Trophoblast cell (in vitro differentiated cells and primary cell): Measurements from ENCODE around the gene CSRNP2. TPM values are rescaled to one million over a fixed set of nuclear protein-coding genes. Genes with fewer than 3 reads are reported as not detected.

ENCODE experiments used
- DNase-seq, 2 donors: peaks; one replicate each; pipeline ENCODE4 v3.0.0-alpha.2; 2016
- H2AFZ ChIP-seq: 2 replicates; pipeline ENCODE4 v1.6.1; 2013; ENCODE audit warnings: low read length, moderate library complexity, mild to moderate bottlenecking; ENCODE audit not compliant: insufficient read depth, poor library complexity
- H2AK5ac ChIP-seq: 2 replicates; pipeline ENCODE4 v1.6.1; 2013; ENCODE audit warnings: mild to moderate bottlenecking, low read length
- H2BK120ac ChIP-seq: 2 replicates; pipeline ENCODE4 v1.6.1; 2013; ENCODE audit warnings: low read length, mild to moderate bottlenecking, moderate library complexity; ENCODE audit not compliant: insufficient read depth, poor library complexity
- H2BK12ac ChIP-seq: 2 replicates; pipeline ENCODE4 v1.6.1; 2013; ENCODE audit warnings: mild to moderate bottlenecking, low read length, moderate library complexity
- H2BK5ac ChIP-seq: 2 replicates; pipeline ENCODE4 v1.6.1; 2013; ENCODE audit warnings: low read length, low read depth, moderate library complexity, mild to moderate bottlenecking; ENCODE audit not compliant: poor library complexity
- H3K14ac ChIP-seq: 2 replicates; pipeline ENCODE4 v1.6.1; 2013; ENCODE audit warnings: mild to moderate bottlenecking, low read length
- H3K18ac ChIP-seq: 2 replicates; pipeline ENCODE4 v1.6.1; 2013; ENCODE audit warnings: mild to moderate bottlenecking, low read length
- H3K23ac ChIP-seq: 2 replicates; pipeline ENCODE4 v1.6.1; 2013; ENCODE audit warnings: low read length
- H3K27ac ChIP-seq: 2 replicates; pipeline ENCODE4 v1.5.1; 2013; ENCODE audit warnings: low read depth, mild to moderate bottlenecking, inconsistent platforms, low read length, moderate library complexity
- H3K27me3 ChIP-seq: 2 replicates; pipeline ENCODE4 v1.6.1; 2013; ENCODE audit warnings: inconsistent platforms, mild to moderate bottlenecking, low read length, moderate library complexity; ENCODE audit not compliant: insufficient read depth
- H3K36me3 ChIP-seq, 2 experiments: 1 replicate in 1 of 2; 2 replicates in 1 of 2; pipeline ENCODE4 v1.6.1; 2013; ENCODE audit warnings: low read length in 2 of 2, mild to moderate bottlenecking in 2 of 2, moderate library complexity in 1 of 2; ENCODE audit not compliant: insufficient read depth in 2 of 2, control insufficient read depth in 1 of 2
- H3K4ac ChIP-seq: 2 replicates; pipeline ENCODE4 v1.6.1; 2013; ENCODE audit warnings: low read depth, mild to moderate bottlenecking, low read length, moderate library complexity
- H3K4me1 ChIP-seq, 2 experiments: 1 replicate in 1 of 2; 2 replicates in 1 of 2; pipeline ENCODE4 v1.6.1; 2013; ENCODE audit warnings: low read length in 2 of 2, mild to moderate bottlenecking in 2 of 2, moderate library complexity in 1 of 2; ENCODE audit not compliant: insufficient read depth in 2 of 2, control insufficient read depth in 1 of 2
- H3K4me2 ChIP-seq: 2 replicates; pipeline ENCODE4 v1.6.1; 2013; ENCODE audit warnings: inconsistent platforms, mild to moderate bottlenecking, low read length, moderate library complexity
- H3K4me3 ChIP-seq: 2 replicates; pipeline ENCODE4 v1.5.1; 2013; ENCODE audit warnings: mild to moderate bottlenecking, low read depth, low read length, inconsistent platforms
- H3K79me1 ChIP-seq: one replicate; pipeline ENCODE4 v1.6.1; 2013; ENCODE audit warnings: low read length
- H3K79me2 ChIP-seq: 2 replicates; pipeline ENCODE4 v1.6.1; 2013; ENCODE audit warnings: low read length, mild to moderate bottlenecking; ENCODE audit not compliant: control insufficient read depth, insufficient read depth, poor library complexity
- H3K9ac ChIP-seq: 2 replicates; pipeline ENCODE4 v1.6.1; 2013; ENCODE audit warnings: mild to moderate bottlenecking, low read length
- H3K9me3 ChIP-seq: 2 replicates; pipeline ENCODE4 v1.6.1; 2013; ENCODE audit warnings: low read depth, mild to moderate bottlenecking, control low read depth, inconsistent platforms, low read length; ENCODE audit not compliant: insufficient read depth
- H4K12ac ChIP-seq: 2 replicates; pipeline ENCODE4 v1.6.1; 2013; ENCODE audit warnings: low read depth, mild to moderate bottlenecking, low read length, moderate library complexity
- H4K8ac ChIP-seq: 2 replicates; pipeline ENCODE4 v1.6.1; 2013; ENCODE audit warnings: low read depth, mild to moderate bottlenecking, low read length, moderate library complexity
- H4K91ac ChIP-seq: one replicate; pipeline ENCODE4 v1.6.1; 2013; ENCODE audit warnings: low read depth, mild to moderate bottlenecking, low read length, moderate library complexity
- WGBS: extraction: QIAGEN DNeasy Blood & Tissue Kit; methylation state at CpG from one replicate; pipeline ENCODE4 v1.1.7; 2013; ENCODE audit warnings: missing lambda C conversion rate; ENCODE audit not compliant: insufficient read length, insufficient coverage; ENCODE audit errors: extremely low coverage; 5-methylcytosine and 5-hydroxymethylcytosine counted together
- polyA plus RNA-seq: library from polyadenylated mRNA; stranded (reverse); fragments of 200-250 nt; gene quantifications from 2 replicates; pipeline ENCODE4 v1.2.3, GENCODE V29; 2013

The CSRNP2 gene, protein sequence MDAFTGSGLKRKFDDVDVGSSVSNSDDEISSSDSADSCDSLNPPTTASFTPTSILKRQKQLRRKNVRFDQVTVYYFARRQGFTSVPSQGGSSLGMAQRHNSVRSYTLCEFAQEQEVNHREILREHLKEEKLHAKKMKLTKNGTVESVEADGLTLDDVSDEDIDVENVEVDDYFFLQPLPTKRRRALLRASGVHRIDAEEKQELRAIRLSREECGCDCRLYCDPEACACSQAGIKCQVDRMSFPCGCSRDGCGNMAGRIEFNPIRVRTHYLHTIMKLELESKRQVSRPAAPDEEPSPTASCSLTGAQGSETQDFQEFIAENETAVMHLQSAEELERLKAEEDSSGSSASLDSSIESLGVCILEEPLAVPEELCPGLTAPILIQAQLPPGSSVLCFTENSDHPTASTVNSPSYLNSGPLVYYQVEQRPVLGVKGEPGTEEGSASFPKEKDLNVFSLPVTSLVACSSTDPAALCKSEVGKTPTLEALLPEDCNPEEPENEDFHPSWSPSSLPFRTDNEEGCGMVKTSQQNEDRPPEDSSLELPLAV
- 24.1 and 24.9 TPM in 2 replicates for polyA plus RNA-seq

DNA sequence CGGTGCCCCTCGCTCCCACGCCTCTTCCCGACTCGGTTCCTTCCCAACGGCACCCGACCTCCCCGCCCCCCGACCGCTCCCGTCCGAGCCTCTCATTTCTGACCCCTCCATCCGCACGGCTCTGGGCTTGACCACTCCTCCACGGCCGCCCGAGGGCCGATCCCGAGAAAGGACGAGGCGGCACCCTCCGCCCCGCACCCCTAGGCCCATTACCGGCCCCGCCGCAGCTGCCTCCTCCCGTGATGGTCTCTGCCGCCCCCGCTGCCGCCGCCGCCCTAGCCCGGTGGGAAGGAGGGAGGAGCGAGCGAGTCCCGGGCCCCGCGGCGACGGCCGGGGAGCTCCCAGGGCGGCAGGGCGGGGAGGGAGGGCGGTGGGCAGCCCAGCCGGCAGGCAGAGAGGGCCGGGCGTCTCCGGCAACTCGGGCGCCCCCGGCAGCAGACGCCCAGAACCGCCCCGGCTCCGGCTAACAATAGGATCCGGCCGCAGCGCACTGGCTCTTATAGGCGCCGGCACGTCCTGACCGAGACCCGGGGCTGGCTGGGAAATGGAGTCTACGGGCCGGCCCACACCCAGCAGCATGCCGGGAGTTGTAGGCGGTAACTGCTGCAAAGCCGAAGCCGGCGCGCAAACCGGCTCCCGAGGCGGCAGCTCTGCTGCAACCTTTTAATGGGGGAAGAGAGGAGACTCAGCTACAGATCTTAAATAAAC lies at the start of gene CSRNP2:
Gene CSRNP2 (minus strand): TSS at position 471 of the 708 bp plus-strand sequence. CDS start 7,035 bp downstream, outside the sequence.
- Histone ChIP-seq H4K12ac (peak within 1 kb of the TSS; percentile 60), H2BK12ac (no peak within 1 kb of the TSS), H4K91ac (peak within 1 kb of the TSS; percentile 80), H4K8ac (peak within 1 kb of the TSS; percentile 86), H3K27me3 (no peaks in the 10 kb centered on the region), H2BK5ac (peak within 1 kb of the TSS; percentile 38), H2AK5ac (peak within 1 kb of the TSS; percentile 80), H2AFZ (peak within 1 kb of the TSS; percentile 75), H3K4me1 (peaks cover 6 to 7% of the 10 kb centered on the region in 2 experiments), H3K4ac (peak within 1 kb of the TSS; percentile 78), H3K9me3 (no peaks in the 10 kb centered on the region), H3K18ac (peak within 1 kb of the TSS; percentile 83), H3K9ac (peak within 1 kb of the TSS; percentile 87), H3K36me3 (no peaks in the 10 kb centered on the region), H3K4me3 (peak within 1 kb of the TSS; percentile 92), H3K4me2 (peak within 1 kb of the TSS; percentile 89), H2BK120ac (peak within 1 kb of the TSS; percentile 14), H3K79me1 (peaks cover 10% of the 10 kb centered on the region), H3K14ac (peak within 1 kb of the TSS; percentile 93), H3K79me2 (peaks cover 10% of the 10 kb centered on the region), H3K27ac (peak within 1 kb of the TSS; percentile 89), H3K23ac (no peak within 1 kb of the TSS)
- DNase-seq, result peak; percentile 97
- no CpG with 5 or more reads among the region's 74 CpGs for WGBS

DNA sequence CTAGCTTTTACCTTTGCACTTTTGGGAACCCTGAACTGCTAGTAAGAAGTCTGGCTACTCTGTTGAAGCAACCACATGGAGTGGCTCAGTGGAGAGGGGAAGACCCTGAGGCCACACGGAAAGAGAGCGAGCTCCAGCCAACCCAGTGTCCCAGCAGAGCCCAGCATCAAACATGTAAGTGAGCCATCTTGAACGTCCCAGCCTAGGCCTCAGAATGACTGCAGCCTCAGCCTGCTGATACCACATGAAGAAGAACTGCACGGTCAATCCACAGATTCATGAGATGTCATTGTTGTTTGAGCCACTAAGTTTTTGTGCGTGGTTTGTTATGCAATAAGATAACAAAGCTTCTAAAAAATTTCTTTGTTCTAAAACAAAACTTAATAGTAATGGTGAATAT lies 49.3 kb upstream of the CSRNP2 start:
- Histone ChIP-seq H3K18ac (no peak overlapping the region), H3K79me1 (no peaks in the 10 kb centered on the region), H2BK5ac (no peak overlapping the region), H2AK5ac (no peak overlapping the region), H4K8ac (no peak overlapping the region), H2AFZ (no peak overlapping the region), H2BK12ac (no peak overlapping the region), H3K9me3 (no peaks in the 10 kb centered on the region), H3K4ac (no peak overlapping the region), H3K79me2 (no peaks in the 10 kb centered on the region), H3K27me3 (no peaks in the 10 kb centered on the region), H3K27ac (no peak overlapping the region), H4K91ac (no peak overlapping the region), H3K4me1 (no peaks in the 10 kb centered on the region), H3K23ac (peak overlapping the region; percentile 8), H2BK120ac (no peak overlapping the region), H3K4me3 (no peak overlapping the region), H3K36me3 (peaks cover 0 to 5% of the 10 kb centered on the region in 2 experiments), H3K9ac (no peak overlapping the region), H4K12ac (no peak overlapping the region), H3K4me2 (no peak overlapping the region), H3K14ac (no peak overlapping the region)
- no peak for DNase-seq
- WGBS, result no CpG with 5 or more reads among the region's 5 CpGs

DNA sequence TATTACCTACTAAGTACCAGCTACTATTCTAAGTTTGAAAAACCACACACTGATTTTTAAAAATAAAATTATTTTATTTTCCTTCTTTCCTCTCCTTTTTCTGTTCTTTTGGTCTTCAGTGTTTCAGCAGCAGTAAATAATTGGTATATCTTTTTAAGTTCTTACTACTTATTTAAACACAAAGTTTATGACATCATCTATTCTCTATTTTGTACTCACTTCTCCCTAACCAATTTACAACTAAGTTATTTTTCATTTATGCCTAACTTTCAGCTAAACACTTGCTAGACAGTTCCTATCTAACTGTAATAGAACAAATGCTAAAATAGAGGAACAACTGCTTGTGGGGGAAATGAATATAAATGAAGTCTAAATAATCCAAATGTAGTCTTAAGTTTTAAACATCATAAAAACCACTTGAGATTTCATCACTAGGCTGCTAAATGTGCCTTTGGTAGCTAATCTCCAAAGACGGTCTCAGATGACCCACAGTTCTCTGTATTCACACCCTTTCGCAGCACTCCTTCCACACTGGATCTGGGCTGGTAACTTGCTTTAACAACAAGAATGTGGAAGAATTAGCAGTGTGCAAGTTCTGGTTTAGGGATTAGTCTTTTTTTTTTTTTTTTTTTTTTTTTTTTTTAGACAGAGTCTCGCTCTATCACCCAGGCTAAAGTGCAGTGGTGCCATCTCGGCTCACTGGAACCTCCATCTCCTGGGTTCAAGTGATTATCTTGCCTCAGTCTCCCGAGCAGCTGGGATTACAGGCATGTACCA lies 48.5 kb upstream of the CSRNP2 start:
- Histone ChIP-seq H2AK5ac (no peak overlapping the region), H3K79me2 (no peaks in the 10 kb centered on the region), H3K4me2 (no peak overlapping the region), H3K27me3 (no peaks in the 10 kb centered on the region), H3K36me3 (peaks cover 0 to 5% of the 10 kb centered on the region in 2 experiments), H3K4ac (no peak overlapping the region), H3K4me1 (no peaks in the 10 kb centered on the region), H3K9ac (no peak overlapping the region), H3K14ac (no peak overlapping the region), H3K18ac (no peak overlapping the region), H2BK12ac (no peak overlapping the region), H4K91ac (no peak overlapping the region), H3K9me3 (no peaks in the 10 kb centered on the region), H3K79me1 (no peaks in the 10 kb centered on the region), H3K23ac (no peak overlapping the region), H4K8ac (no peak overlapping the region), H3K4me3 (no peak overlapping the region), H3K27ac (no peak overlapping the region), H2AFZ (no peak overlapping the region), H2BK120ac (no peak overlapping the region), H2BK5ac (no peak overlapping the region), H4K12ac (no peak overlapping the region)
- no peak for DNase-seq
- WGBS, result no CpG with 5 or more reads among the region's 5 CpGs

DNA sequence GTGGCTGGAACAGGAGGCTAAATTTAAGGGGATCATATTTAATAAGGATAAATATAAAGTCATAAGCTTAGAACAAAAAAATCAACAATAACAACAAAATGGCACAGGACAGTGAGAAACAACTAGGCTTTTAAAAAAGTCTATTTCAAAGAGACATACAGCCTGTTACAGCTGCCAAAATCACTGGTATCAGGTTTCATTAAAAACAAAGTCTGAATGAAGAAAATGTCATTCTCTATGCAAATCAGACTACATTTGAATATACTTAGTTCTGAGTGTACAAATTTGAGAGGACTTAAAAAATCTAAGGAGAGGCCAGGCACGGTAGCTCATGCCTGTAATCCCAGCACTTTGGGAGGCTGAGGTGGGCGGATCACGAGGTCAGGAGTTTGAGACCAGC lies 45.5 kb upstream of the CSRNP2 start:
- Histone ChIP-seq H4K91ac (no peak overlapping the region), H3K4ac (no peak overlapping the region), H3K27me3 (no peaks in the 10 kb centered on the region), H3K9me3 (no peaks in the 10 kb centered on the region), H3K4me3 (no peak overlapping the region), H3K14ac (no peak overlapping the region), H3K79me1 (no peaks in the 10 kb centered on the region), H2AFZ (no peak overlapping the region), H2BK12ac (no peak overlapping the region), H3K4me2 (no peak overlapping the region), H2AK5ac (no peak overlapping the region), H3K18ac (no peak overlapping the region), H3K23ac (no peak overlapping the region), H3K27ac (no peak overlapping the region), H4K12ac (no peak overlapping the region), H2BK120ac (no peak overlapping the region), H3K9ac (no peak overlapping the region), H2BK5ac (no peak overlapping the region), H3K36me3 (peaks cover 7 to 12% of the 10 kb centered on the region in 2 experiments), H3K4me1 (no peaks in the 10 kb centered on the region), H3K79me2 (no peaks in the 10 kb centered on the region), H4K8ac (no peak overlapping the region)
- no CpG with 5 or more reads among the region's 3 CpGs for WGBS
- no peak for DNase-seq
